NCI-H82 treated with DMSO at 0.1 percent for 48 hours (cell line): ENCODE results near the gene RAPGEFL1.
"Not testable (repeated sequence)": the region's sequence is repeated elsewhere in the genome, so short reads cannot be mapped to it uniquely, and the experiment has no call there.

Experiments
- DNase-seq: peaks from one replicate; lab custom pipeline; 2025; ENCODE audit not compliant: unreplicated experiment; lab: John Stamatoyannopoulos, UW

Gene RAPGEFL1, protein sequence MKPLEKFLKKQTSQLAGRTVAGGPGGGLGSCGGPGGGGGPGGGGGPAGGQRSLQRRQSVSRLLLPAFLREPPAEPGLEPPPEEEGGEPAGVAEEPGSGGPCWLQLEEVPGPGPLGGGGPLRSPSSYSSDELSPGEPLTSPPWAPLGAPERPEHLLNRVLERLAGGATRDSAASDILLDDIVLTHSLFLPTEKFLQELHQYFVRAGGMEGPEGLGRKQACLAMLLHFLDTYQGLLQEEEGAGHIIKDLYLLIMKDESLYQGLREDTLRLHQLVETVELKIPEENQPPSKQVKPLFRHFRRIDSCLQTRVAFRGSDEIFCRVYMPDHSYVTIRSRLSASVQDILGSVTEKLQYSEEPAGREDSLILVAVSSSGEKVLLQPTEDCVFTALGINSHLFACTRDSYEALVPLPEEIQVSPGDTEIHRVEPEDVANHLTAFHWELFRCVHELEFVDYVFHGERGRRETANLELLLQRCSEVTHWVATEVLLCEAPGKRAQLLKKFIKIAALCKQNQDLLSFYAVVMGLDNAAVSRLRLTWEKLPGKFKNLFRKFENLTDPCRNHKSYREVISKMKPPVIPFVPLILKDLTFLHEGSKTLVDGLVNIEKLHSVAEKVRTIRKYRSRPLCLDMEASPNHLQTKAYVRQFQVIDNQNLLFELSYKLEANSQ

DNA sequence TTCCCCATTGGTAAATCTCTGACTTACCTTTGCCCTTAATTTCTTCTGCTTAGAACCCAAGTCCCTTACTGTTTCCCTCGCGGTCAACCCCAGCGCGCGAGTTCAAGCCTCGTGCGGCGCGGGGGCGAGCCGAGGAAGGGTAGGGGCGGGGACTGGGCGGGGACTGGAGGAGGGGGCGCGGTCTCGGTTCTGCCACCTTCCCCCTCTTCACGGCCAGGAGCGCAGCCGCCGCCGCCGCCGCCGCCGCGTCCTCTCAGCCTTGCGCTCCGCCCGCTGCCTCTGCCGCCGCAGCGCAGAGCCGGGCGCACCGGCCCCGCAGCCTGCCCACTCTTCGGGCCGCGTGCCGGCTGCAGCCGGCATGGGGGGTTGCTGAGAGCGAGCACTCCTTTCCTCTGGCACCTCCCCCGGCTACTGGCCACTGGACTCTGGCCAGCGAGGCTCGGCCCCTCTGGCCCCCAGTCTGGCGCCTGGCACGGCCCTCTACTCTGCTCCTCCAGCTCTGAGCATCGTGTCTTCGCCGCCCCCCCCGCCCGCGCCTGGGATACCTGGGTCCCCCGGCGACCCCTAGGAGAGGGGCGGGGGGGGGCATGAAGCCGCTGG lies at the start of gene RAPGEFL1:
RAPGEFL1 (plus strand) TSS at position 196 of the 600 bp plus-strand sequence; CDS start at position 588, 392 bp downstream.
- peak; percentile 59 for DNase-seq

- DNase-seq: no peak
These were observed 47.8 kb upstream of the RAPGEFL1 start for GRCh38 chr17:40129498-40129897.

DNA sequence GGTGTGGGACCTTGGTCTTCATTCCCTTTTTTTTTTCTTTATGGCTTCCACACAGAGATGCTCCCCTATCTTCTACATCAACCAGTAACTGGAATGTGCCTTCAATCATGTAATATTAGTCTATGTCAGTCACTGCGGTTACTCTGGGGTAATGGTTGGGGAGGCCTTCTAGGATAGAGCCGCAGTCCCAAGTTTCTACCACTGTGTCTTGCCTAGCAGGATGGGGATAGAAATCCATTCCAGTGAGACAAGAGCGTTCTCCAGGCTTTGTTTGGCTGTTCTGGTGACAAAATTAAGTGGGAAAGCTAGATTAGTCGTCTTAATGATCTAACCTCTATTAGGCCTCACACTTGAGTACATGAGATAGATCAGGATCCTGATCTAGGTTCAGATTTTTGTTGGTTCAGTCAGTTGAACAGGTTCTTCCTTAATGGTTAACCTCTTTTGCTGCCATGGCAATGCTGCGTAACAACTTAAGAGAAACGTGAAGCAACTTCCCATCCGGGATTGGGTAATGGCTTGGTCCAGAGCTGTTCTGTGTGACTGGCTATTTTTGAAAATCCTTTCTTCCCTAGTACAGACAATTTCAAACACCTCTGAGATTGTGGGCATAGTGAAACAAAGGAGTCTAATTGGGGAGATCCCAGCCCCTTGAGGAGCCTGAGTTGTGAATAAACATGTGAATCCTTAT lies 46.8 kb upstream of the RAPGEFL1 start:
- DNase-seq: no peak

- no peak for DNase-seq
These were observed 43.1 kb upstream of the RAPGEFL1 start for GRCh38 chr17:40134184-40134583.

- no peak for DNase-seq
These were observed 41.5 kb upstream of the RAPGEFL1 start for GRCh38 chr17:40135817-40136216.

DNA sequence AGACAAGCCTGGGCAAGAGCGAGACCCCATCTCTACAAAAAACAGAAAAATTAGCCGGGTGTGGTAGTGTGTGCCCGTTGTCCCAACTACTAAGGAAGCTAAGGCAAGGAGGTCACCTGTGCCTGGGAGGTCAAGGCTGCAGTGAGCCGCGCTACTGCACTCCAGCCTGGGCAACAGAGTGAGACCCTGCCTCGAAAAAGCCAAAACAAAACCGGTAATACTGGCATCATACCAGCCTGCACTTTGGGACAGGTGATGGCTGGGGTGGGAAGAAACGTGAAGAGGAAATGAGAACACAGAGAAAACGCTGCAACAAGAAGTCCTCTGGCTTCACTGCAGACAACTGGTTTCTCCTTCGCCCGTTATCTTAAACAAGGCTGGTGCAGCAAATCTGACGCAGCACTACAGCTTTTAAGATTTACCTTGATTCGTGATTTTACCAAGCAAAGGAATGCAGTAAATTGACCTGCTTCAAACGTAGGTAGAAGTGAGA lies 37.7 kb upstream of the RAPGEFL1 start:
- DNase-seq: no peak

GRCh38 chr17:40143166-40143565 lies 34.1 kb upstream of the RAPGEFL1 start:
- not testable (repeated sequence) for DNase-seq

- no peak for DNase-seq
These were observed 31.8 kb upstream of the RAPGEFL1 start for GRCh38 chr17:40145476-40145875.

GRCh38 chr17:40148527-40148926 lies 28.7 kb upstream of the RAPGEFL1 start:
- DNase-seq: no peak

- DNase-seq: no peak
These were observed 27.0 kb upstream of the RAPGEFL1 start for GRCh38 chr17:40150276-40150675.

DNA sequence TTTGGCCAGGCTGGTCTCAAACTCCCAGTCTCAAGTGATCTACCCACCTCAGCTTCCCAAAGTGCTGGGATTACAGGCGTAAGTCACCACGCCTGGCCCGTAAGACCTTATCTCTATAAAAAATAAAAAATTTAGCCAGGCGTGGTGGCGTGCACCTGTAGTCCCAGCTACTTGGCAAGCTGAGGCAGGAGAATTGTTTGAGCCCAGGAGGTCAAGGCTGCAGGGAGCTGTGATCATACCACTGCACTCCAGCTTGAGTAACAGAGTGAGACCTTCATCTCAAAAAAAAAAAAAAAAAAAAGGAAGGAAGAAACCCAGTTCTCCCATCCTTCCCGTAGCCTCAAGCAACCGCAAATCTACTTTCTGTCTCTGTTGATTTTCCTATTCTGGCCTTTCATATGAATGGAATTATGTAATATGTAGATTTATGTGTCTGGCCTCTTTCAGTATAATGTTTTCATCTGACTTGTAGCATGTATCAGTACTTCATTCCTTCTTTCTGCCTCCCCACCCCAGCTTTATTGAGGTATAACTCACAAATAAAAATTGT lies 25.8 kb upstream of the RAPGEFL1 start:
- DNase-seq: no peak

DNA sequence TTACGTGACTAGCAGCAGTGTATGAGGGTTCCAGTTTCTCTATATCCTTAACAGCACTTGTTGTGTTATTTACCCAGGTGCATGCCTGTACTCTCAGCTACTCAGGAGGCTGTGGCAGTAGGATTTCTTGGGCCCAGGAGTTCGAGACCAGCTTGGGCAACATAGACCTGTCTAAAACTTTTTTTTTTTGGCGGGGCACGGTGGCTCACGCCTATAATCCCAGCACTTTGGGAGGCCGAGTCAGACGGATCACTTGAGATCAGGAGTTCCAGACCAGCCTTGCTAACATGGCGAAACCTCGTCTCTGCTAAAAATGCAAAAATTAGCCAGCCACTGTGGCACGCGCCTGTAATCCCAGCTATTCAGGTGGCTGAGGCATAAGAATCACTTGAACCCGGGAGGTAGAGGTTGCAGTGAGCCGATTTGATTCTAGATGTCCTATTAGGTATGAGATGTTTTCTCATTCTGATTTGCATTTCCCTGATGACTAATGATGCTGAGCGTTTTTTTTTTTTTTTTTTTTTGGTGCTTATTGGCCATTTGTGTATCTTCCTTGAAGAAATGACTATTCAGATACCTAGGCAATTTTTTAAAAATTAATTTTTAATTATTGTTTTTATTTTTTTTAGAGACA lies 23.6 kb upstream of the RAPGEFL1 start:
- no peak for DNase-seq

- DNase-seq: no peak
These were observed 19.3 kb upstream of the RAPGEFL1 start for GRCh38 chr17:40157973-40158372.

GRCh38 chr17:40158438-40159013 lies 18.7 kb upstream of the RAPGEFL1 start:
- no peak for DNase-seq

DNA sequence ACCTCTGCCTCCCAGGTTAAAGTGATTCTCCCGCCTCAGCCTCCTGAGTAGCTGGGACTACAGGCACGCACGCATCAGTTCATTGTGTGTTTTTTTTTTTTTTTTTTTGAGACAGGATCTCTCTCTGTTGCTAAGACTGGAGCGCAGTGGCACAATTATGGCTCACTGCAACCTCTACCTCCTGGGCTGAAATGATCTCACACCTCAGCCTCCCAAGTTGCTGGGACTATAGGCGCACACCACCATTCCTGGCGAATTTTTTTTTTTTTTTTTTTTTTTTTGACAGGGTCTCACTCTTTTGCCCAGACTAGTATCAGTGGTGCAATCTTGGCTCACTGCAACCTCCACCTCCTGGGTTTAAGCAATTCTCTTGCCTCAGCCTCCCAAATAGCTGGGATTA lies 17.8 kb upstream of the RAPGEFL1 start:
- DNase-seq: no peak

DNA sequence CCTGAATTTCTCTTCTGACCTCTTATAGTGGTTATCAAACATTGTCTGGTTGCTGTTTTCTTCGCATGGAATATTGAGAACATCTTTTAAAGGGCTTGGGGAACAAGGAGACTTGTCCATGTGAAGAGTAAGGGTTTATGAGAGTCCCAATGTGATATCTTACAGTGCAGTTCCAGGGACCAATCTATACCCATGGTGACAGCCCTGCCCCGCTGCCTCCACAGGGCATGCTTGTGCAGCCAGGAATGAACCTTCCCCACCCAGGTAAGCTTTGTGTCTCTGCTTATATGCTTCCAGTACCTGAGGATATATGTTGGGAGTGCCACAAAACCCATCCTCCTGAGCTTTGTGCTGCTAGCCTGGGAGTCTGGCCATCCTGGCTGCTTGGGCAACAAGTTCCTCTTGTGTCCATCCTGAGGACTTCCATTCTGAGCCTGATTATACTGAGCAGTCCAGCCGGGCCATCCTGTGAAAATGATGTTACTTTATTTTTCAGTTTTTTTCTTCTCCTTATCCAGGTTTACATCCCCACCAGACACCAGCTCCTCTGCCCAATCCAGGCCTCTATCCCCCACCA lies 9.5 kb upstream of the RAPGEFL1 start:
- no peak for DNase-seq

DNA sequence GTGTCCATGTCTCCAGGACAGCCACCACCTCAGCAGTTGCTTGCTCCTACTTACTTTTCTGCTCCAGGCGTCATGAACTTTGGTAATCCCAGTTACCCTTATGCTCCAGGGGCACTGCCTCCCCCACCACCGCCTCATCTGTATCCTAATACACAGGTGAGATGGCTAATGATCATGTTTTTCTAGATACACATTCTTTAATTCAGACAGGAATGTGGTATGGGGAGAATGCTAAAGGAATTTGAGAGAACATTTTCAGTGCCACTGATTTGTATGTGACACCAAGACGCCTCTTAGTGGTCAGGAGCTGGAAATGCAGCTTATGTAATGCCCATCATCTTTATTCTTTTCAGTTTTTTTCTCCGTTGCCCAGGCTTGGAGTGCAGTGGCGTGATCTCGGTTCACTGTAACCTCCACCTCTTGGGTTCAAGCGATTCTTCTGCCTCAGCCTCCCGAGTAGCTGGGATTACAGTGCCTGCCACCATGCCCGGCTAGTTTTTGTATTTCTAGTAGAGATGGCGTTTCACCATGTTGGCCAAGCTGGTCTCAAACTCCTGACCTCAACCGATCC lies 8.9 kb upstream of the RAPGEFL1 start:
- DNase-seq: no peak

DNA sequence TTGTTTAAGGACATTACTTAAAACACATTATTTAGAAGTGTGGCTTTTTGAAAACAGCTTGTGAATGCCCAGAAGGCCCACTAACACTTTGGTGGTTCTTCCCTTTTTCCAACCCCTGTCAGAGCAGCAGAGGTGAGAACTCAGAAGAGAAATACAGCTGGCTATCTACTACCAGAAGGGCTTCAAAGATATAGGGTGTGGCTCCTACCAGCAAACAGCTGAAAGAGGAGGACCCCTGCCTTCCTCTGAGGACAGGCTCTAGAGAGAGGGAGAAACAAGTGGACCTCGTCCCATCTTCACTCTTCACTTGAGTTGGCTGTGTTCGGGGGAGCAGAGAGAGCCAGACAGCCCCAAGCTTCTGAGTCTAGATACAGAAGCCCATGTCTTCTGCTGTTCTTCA lies 6.9 kb upstream of the RAPGEFL1 start:
- no peak for DNase-seq

DNA sequence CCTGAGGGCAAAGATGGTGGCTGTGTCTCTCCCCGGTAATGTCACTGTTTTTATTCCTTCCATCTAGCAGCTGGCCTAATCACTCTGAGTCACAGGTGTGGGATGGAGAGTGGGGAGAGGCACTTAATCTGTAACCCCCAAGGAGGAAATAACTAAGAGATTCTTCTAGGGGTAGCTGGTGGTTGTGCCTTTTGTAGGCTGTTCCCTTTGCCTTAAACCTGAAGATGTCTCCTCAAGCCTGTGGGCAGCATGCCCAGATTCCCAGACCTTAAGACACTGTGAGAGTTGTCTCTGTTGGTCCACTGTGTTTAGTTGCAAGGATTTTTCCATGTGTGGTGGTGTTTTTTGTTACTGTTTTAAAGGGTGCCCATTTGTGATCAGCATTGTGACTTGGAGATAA lies 5.5 kb upstream of the RAPGEFL1 start:
- DNase-seq: no peak
